HepG2 (cell line): ENCODE measurements around the gene NUP107. TPM values are rescaled to one million over a fixed set of nuclear protein-coding genes. Genes with fewer than 3 reads are reported as not detected.
A peak's percentile ranks its signal among the peaks of the same experiment; 100 is the strongest.

Experiments used
- AHDC1 ChIP-seq: sonication (generic); formaldehyde crosslinking; IDR thresholded peaks from 2 replicates; pipeline ENCODE4 v1.5.1; 2020; ENCODE audit warnings: mild to moderate bottlenecking, missing genetic modification reagents, borderline replicate concordance
- HDAC1 ChIP-seq: sonication (generic); formaldehyde crosslinking; IDR thresholded peaks from 2 replicates; pipeline ENCODE4 v1.5.1; 2020; ENCODE audit warnings: mild to moderate bottlenecking, missing genetic modification reagents
- HOXA9 ChIP-seq: sonication (generic); formaldehyde crosslinking; IDR thresholded peaks from 2 replicates; pipeline ENCODE4 v1.8.1; 2022; ENCODE audit warnings: missing genetic modification reagents, mild to moderate bottlenecking, moderate library complexity, borderline replicate concordance
- KLF16 ChIP-seq, 2 experiments: sonication (generic) in 1 of 2; formaldehyde crosslinking in 1 of 2; IDR thresholded peaks; 2 replicates each; pipeline versions ENCODE4 v1.6.1 to v1.8.0; 2016 to 2023; ENCODE audit warnings: missing genetic modification reagents in 2 of 2, missing compliant biosample characterization in 1 of 2
- MLXIP ChIP-seq: sonication (generic); formaldehyde crosslinking; IDR thresholded peaks from 2 replicates; pipeline ENCODE4 v1.9.0; 2021; ENCODE audit warnings: missing genetic modification reagents, borderline replicate concordance
- NBN ChIP-seq: fragments of 450-650 bp; conservative IDR thresholded peaks from 2 replicates; pipeline ENCODE4 v1.6.1; 2017
- RXRB ChIP-seq: IDR thresholded peaks from 2 replicates; pipeline ENCODE4 v1.6.1; 2016; ENCODE audit warnings: borderline replicate concordance, missing genetic modification reagents, missing compliant biosample characterization
- SNRNP70 ChIP-seq: fragments of 200-400 bp; formaldehyde crosslinking; IDR thresholded peaks from 2 replicates; pipeline ENCODE4 v1.6.1; 2017; ENCODE audit warnings: mild to moderate bottlenecking, low read depth, low read length, moderate library complexity
- ZKSCAN8 ChIP-seq: IDR thresholded peaks from 2 replicates; pipeline ENCODE4 v1.6.1; 2016; ENCODE audit warnings: borderline replicate concordance, missing genetic modification reagents, missing compliant biosample characterization
- ZMAT3 ChIP-seq: sonication (generic); formaldehyde crosslinking; conservative IDR thresholded peaks from 2 replicates; pipeline ENCODE4 v1.7.0; 2021; ENCODE audit warnings: missing genetic modification reagents
- ZNF253 ChIP-seq: sonication (generic); formaldehyde crosslinking; IDR thresholded peaks from 2 replicates; pipeline ENCODE4 v1.8.0; 2022; ENCODE audit warnings: mild to moderate bottlenecking, missing genetic modification reagents, borderline replicate concordance
- ZNF550 ChIP-seq: sonication (generic); formaldehyde crosslinking; IDR thresholded peaks from 2 replicates; pipeline ENCODE4 v1.4.0; 2020; ENCODE audit warnings: mild to moderate bottlenecking, missing genetic modification reagents, borderline replicate concordance
- ZNF589 ChIP-seq: sonication (generic); formaldehyde crosslinking; conservative IDR thresholded peaks from 2 replicates; pipeline ENCODE4 v1.8.0; 2022; ENCODE audit warnings: mild to moderate bottlenecking, moderate library complexity, missing genetic modification reagents
- ZSCAN20 ChIP-seq: sonication (generic); formaldehyde crosslinking; IDR thresholded peaks from 2 replicates; pipeline ENCODE4 v1.4.0; 2020; ENCODE audit warnings: missing genetic modification reagents, mild to moderate bottlenecking, borderline replicate concordance
- polyA plus RNA-seq, 8 experiments: library from polyadenylated mRNA; depleted of rRNA in 3 of 8; stranded (reverse) in 7 of 8; unstranded in 1 of 8; fragments of >200 nt; fragmentation: Illumina TruSeq in 4 of 8; extraction: Trizol in 4 of 8; gene quantifications; 2 replicates each; pipeline versions ENCODE4 v1.2.1 to v1.2.3, GENCODE V29; 2011 to 2016; ENCODE audit warnings: low read depth in 4 of 8, missing spikeins in 1 of 8, mixed read lengths in 1 of 8; ENCODE audit not compliant: insufficient read depth in 1 of 8
- total RNA-seq, 5 experiments: library from RNA; depleted of rRNA; stranded (reverse); fragments of >200 nt; fragmentation: Illumina TruSeq; extraction: Trizol; gene quantifications; 2 replicates each; pipeline ENCODE4 v1.2.3, GENCODE V29; 2016; ENCODE audit warnings: low read depth in 1 of 5
- TF ChIP-seq, protein P1 (sequence below): sonication (generic); formaldehyde crosslinking; IDR thresholded peaks from 2 replicates; pipeline ENCODE4 v1.5.1; 2020; ENCODE audit warnings: mild to moderate bottlenecking, moderate library complexity, missing genetic modification reagents
- TF ChIP-seq, protein P2 (sequence below): sonication (generic); formaldehyde crosslinking; IDR thresholded peaks from 2 replicates; pipeline ENCODE4 v1.9.0; 2022; ENCODE audit warnings: low read depth, missing genetic modification reagents

Gene NUP107
- total and polyA plus RNA-seq, 2 of the 13 experiments (the other 11 are each of a cell fraction or from before 2014, with no cell fraction given) = 54.7 to 100 TPM

- TF ChIP-seq AHDC1 (peak; percentile 78; the same call in 1 of the 2 replicates), HDAC1 (CRISPR knock-in tag) (peak; percentile 79), ZKSCAN8 (CRISPR knock-in tag) (peak; percentile 74; the same call in 1 of the 2 replicates), KLF16 (CRISPR knock-in tag; IDR thresholded peaks at IDR 0.05) (no peak; a peak in 1 of 4 replicates), ZNF253 (no peak), ZNF589 (CRISPR knock-in tag) (no peak), ZNF550 (no peak), NBN (no peak), HOXA9 (CRISPR knock-in tag) (no peak), ZMAT3 (CRISPR knock-in tag) (no peak), RXRB (CRISPR knock-in tag) (peak; percentile 70; the same call in 1 of the 2 replicates), SNRNP70 (no peak), MLXIP (no peak), ZSCAN20 (CRISPR knock-in tag) (no peak)
- TF ChIP-seq, protein P1, sequence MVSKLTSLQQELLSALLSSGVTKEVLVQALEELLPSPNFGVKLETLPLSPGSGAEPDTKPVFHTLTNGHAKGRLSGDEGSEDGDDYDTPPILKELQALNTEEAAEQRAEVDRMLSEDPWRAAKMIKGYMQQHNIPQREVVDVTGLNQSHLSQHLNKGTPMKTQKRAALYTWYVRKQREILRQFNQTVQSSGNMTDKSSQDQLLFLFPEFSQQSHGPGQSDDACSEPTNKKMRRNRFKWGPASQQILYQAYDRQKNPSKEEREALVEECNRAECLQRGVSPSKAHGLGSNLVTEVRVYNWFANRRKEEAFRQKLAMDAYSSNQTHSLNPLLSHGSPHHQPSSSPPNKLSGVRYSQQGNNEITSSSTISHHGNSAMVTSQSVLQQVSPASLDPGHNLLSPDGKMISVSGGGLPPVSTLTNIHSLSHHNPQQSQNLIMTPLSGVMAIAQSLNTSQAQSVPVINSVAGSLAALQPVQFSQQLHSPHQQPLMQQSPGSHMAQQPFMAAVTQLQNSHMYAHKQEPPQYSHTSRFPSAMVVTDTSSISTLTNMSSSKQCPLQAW (CRISPR knock-in tag) = peak; percentile 98
- TF ChIP-seq, protein P2, sequence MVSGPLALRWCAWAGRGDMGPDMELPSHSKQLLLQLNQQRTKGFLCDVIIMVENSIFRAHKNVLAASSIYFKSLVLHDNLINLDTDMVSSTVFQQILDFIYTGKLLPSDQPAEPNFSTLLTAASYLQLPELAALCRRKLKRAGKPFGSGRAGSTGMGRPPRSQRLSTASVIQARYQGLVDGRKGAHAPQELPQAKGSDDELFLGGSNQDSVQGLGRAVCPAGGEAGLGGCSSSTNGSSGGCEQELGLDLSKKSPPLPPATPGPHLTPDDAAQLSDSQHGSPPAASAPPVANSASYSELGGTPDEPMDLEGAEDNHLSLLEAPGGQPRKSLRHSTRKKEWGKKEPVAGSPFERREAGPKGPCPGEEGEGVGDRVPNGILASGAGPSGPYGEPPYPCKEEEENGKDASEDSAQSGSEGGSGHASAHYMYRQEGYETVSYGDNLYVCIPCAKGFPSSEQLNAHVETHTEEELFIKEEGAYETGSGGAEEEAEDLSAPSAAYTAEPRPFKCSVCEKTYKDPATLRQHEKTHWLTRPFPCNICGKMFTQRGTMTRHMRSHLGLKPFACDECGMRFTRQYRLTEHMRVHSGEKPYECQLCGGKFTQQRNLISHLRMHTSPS (CRISPR knock-in tag) = no peak
These were observed 102.5 kb downstream of the NUP107 start (continued) for GRCh38 chr12:68789144-68789878.
